ENCODE results near the gene PRSS8.

DNA sequence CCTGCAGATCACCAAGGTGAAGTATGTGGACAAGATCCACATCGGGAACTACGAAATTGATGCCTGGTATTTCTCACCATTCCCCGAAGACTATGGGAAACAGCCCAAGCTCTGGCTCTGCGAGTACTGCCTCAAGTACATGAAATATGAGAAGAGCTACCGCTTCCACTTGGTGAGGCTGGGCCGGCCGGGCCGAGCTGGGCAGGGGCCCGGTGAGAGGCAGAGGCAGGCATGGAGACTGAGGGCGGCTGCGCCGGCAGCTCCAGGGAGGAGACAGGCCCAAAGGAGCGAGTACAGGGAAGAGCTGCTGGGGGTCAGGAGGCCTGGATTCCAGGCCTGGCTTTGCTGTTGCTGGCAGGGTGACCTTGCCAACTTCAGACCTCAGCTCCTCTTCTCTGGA, 8.3 kb downstream of the PRSS8 start:
- TF ChIP-seq, protein P1, sequence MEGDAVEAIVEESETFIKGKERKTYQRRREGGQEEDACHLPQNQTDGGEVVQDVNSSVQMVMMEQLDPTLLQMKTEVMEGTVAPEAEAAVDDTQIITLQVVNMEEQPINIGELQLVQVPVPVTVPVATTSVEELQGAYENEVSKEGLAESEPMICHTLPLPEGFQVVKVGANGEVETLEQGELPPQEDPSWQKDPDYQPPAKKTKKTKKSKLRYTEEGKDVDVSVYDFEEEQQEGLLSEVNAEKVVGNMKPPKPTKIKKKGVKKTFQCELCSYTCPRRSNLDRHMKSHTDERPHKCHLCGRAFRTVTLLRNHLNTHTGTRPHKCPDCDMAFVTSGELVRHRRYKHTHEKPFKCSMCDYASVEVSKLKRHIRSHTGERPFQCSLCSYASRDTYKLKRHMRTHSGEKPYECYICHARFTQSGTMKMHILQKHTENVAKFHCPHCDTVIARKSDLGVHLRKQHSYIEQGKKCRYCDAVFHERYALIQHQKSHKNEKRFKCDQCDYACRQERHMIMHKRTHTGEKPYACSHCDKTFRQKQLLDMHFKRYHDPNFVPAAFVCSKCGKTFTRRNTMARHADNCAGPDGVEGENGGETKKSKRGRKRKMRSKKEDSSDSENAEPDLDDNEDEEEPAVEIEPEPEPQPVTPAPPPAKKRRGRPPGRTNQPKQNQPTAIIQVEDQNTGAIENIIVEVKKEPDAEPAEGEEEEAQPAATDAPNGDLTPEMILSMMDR (IDR thresholded peaks at IDR 0.05) = no peak
- peak in 1 of 2 donors; percentile 60 for TF ChIP-seq POLR2A (IDR thresholded peaks at IDR 0.05)

All from thyroid gland (tissue), 4 donors.